ENCODE data around the gene CELSR3. TPM values are rescaled to one million over a fixed set of nuclear protein-coding genes. Genes with fewer than 3 reads are reported as not detected.

The CELSR3 gene
- total RNA-seq, 1 donor from 2014 or later = 1.1 TPM

DNA sequence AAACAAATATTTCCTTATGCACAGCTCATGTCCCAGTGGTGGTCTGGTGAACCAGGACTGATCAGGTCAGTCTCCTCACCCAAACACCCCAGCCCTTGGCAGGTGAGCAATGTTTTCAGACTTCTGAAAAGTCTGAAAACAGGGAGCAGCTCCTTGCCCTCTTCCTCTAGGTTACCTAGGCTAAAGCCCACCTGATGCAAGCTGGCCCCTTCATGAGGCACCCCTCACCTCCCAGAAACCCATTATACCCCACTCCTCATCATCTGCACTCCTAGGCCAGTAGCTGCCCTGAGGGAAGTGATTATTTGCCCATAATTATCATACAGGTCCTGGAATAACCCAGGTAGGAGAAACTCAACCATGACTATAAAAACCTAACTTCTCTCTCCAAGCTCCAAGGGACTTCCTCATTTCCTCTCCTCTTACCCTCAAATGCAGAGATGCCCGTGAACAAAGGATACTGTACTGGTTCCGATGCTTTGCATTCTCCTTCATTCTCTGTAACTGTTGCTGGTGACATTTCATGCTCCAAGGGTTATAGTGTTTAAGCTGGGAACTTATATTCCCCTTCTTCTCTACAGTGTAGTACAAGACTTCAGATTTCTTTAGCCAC lies 28.3 kb upstream of the CELSR3 start:
- TF ChIP-seq, protein P1, sequence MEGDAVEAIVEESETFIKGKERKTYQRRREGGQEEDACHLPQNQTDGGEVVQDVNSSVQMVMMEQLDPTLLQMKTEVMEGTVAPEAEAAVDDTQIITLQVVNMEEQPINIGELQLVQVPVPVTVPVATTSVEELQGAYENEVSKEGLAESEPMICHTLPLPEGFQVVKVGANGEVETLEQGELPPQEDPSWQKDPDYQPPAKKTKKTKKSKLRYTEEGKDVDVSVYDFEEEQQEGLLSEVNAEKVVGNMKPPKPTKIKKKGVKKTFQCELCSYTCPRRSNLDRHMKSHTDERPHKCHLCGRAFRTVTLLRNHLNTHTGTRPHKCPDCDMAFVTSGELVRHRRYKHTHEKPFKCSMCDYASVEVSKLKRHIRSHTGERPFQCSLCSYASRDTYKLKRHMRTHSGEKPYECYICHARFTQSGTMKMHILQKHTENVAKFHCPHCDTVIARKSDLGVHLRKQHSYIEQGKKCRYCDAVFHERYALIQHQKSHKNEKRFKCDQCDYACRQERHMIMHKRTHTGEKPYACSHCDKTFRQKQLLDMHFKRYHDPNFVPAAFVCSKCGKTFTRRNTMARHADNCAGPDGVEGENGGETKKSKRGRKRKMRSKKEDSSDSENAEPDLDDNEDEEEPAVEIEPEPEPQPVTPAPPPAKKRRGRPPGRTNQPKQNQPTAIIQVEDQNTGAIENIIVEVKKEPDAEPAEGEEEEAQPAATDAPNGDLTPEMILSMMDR (IDR thresholded peaks at IDR 0.05; ENCODE audit: insufficient read depth, low read length, severe bottlenecking) = no peak
- Histone ChIP-seq H3K27me3 (ENCODE audit: control insufficient read depth, insufficient read depth, low read length) (no peaks in the 10 kb centered on the region), H3K36me3 (ENCODE audit: control insufficient read depth, insufficient read depth, low read length) (peaks cover 46% of the 10 kb centered on the region), H3K4me3 (ENCODE audit: low read depth, low read length) (no peak overlapping the region)
- FAIRE-seq (no peak), DNase-seq (ENCODE audit: low read depth) (no peak)

DNA sequence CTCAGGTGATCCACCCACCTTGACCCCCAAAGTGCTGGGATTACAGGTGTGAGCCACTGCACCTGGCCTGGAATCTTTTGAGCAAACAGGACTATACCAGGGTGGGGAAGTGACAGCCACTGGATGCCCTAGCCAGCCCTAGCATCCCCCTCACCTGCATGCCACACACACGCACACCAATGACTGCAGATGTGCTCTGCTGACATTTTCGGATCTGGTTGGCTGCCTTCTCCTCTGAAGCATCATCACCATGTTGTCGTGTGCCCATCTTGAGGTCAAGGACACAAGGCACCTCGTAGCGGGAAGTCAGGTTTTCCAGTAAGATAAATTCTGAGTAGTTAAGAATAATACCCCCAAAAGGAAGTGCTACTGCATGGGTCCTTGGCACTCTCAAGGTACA lies 26.7 kb upstream of the CELSR3 start:
- Histone ChIP-seq H3K4me3 (ENCODE audit: low read depth, low read length) (no peak overlapping the region), H3K36me3 (ENCODE audit: control insufficient read depth, insufficient read depth, low read length) (peaks cover 42% of the 10 kb centered on the region), H3K27me3 (ENCODE audit: control insufficient read depth, insufficient read depth, low read length) (no peaks in the 10 kb centered on the region)
- no peak for DNase-seq (ENCODE audit: low read depth)
- TF ChIP-seq, protein P1 (IDR thresholded peaks at IDR 0.05; ENCODE audit: insufficient read depth, low read length, severe bottlenecking) = no peak
- no peak for FAIRE-seq

DNA sequence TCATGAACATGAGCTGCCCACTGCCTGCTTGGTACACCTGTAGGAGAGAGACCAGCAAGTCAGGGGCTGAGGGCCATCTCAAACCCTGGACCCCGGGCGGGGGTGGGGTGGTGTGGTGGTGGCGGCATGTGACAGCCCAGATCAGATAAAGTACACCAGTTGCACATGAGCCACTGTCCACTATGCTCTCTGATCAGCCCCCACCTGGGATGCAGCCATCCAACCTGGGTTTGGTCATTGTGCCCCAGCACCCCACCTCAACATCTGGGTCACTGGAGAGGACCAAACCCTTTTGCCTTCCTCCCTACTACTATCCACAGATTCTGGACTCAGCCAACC lies 26.0 kb upstream of the CELSR3 start:
- no peak for FAIRE-seq
- DNase-seq (ENCODE audit: low read depth) = no peak
- TF ChIP-seq, protein P1 (IDR thresholded peaks at IDR 0.05; ENCODE audit: insufficient read depth, low read length, severe bottlenecking) = no peak

DNA sequence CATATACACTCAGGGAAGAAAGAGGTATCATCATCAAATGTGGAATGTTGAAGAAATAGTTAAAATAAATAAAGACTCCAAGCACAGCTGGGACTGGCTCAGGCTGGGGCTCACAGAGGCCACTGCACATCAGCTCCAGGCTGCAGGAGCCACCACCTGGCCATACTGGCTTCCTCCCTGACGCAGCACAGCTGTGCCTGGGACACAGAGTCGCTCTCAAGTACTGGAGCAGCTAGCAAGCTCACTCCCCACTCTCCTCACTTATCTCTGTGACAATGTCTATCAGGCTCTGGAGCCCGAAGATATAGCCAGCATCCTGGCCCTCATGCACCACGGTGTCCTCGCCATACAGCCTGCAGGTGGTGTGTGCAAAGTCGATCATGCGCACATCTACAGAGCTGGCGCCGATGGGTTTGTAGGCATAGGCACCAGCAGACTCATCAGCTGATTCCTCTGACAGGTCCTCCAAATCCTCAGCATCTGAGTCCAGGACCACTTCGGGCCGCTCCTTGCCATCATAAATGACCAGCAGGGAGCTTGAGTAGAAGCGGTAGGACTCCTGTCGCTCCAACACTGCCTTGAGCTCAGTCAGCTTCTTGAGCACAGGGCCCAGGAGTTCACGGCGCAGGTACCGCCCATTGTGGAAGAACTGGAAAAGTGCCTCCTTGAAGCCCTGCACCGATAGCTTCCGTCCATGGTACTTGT lies 25.5 kb upstream of the CELSR3 start:
- TF ChIP-seq, protein P1 (IDR thresholded peaks at IDR 0.05; ENCODE audit: insufficient read depth, low read length, severe bottlenecking) = no peak
- DNase-seq (ENCODE audit: low read depth) (no peak), FAIRE-seq (no peak)
- H3K4me3 ChIP-seq (ENCODE audit: low read depth, low read length) = no peak overlapping the region
- H3K27me3 ChIP-seq (ENCODE audit: control insufficient read depth, insufficient read depth, low read length) = no peaks in the 10 kb centered on the region
- H3K36me3 ChIP-seq (ENCODE audit: control insufficient read depth, insufficient read depth, low read length) = peaks cover 34% of the 10 kb centered on the region

More for the DNA sequence above, 26.0 kb upstream of the CELSR3 start:
- no peaks in the 10 kb centered on the region for H3K27me3 ChIP-seq (ENCODE audit: control insufficient read depth, insufficient read depth, low read length)
- no peak overlapping the region for H3K4me3 ChIP-seq (ENCODE audit: low read depth, low read length)
- peaks cover 36% of the 10 kb centered on the region for H3K36me3 ChIP-seq (ENCODE audit: control insufficient read depth, insufficient read depth, low read length)

DNA sequence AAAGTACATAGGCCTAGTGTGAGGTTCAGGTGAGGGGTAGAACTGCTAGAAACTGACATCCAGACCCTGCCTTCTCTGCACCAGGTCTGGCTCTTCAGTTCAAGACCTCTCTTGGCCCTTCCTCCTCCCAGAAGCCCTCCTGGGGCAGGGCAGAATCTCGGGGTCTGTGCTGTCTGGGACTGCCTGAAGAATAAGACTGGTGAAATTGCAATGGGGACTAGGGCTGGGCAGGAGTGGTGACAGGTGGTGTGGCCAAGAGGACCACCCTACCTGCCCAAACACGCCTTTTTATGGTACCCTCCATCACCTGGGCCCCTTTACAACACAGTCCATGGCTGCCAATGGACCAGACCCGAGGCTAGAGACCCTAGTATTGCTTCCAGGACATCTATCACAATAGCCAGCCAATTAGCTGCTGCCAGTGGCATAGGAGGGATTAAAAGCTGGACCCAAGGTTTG lies 24.6 kb upstream of the CELSR3 start:
- TF ChIP-seq, protein P1 (IDR thresholded peaks at IDR 0.05; ENCODE audit: insufficient read depth, low read length, severe bottlenecking) = no peak
- H3K36me3 ChIP-seq (ENCODE audit: control insufficient read depth, insufficient read depth, low read length) = peaks cover 26% of the 10 kb centered on the region
- no peak for DNase-seq (ENCODE audit: low read depth)
- H3K4me3 ChIP-seq (ENCODE audit: low read depth, low read length) = no peak overlapping the region
- no peaks in the 10 kb centered on the region for H3K27me3 ChIP-seq (ENCODE audit: control insufficient read depth, insufficient read depth, low read length)
- FAIRE-seq = no peak

Data from bronchial epithelial cell (primary cell).